GM18511 (cell line): ENCODE results near the gene STAT5A.
"Not testable (repeated sequence)": the region's sequence is repeated elsewhere in the genome, so short reads cannot be mapped to it uniquely, and the experiment has no call there.

Source experiments
- ATAC-seq: cut with Tn5 transposase; IDR thresholded peaks from one replicate; pipeline ENCODE4 v1.9.1; 2021; ENCODE audit warnings: mild to moderate bottlenecking, moderate library complexity; ENCODE audit not compliant: unreplicated experiment

STAT5A gene

DNA sequence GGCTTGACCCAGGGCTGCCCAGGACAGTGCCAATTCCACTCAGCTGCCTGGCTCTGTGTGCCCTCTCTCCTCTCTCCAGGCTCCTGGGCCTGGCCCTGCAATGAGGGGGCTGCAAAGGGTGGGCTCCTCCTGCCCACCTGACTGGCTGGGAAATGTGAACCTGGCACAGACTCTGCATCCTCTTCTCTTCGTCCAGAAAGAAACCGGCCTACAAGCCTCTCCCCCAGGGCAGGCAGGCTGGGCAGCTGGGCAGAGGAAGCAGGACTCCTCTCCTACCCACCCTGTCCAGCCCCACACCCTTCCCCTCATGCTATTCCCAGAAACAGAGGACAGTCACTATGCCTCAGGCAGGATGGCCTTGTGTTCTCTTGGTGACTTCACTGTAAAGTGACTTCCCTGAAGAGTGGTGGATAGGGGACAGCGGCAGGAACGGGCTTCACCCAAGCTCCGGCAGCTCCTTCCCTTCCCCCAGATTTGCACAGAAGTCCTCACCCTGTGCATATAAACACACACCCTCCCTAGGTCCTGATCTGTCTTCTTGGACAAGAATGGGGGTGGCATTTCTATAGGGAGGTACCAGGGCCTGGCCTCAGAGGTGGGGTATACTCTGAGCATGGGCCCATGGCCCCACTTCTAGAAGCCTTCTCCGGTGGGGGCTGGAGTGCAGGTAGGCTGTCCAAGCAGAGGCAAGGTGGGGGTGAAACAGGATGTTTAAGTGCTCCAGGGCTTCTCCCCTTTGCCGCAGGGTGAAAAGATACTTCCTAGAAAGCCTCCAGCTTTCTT, 4.9 kb upstream of the STAT5A start:
- no peak for ATAC-seq

DNA sequence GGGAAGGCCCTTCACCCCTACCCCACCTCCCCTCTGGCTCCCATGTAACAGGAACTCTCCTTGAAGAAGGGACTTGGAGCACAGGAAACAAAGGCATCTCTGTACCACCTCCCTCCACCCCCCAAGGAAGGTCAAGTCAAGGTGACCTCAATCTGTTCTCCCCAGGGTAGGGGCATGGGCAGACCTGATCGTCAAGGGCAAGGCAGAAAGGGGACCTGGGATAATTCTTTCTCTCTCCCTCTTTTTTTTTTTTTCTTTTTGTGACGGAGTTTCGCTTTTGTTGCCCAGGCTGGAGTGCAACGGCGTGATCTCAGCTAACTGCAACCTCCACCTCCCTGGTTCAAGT, 4.3 kb upstream of the STAT5A start:
- ATAC-seq, result no peak

DNA sequence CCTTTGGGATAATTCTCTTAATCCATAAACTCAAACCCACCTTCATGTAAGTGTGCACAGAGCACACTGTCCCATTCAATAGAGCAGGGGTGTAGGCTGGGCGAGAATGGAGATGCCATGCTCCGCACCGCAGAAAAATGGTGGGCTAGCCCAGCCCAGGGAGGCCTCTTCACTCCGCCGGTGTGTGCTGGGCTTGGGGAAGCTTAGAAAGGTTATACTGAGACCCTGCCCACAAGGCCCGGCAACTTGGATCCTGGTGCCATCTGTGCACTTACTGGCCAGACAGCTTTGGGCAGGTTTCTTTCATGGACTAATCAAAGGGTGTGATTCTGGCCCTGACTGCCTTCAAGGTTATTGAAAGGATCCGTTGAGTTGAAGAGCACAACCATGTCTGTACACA, 3.7 kb upstream of the STAT5A start:
- ATAC-seq, result no peak

DNA sequence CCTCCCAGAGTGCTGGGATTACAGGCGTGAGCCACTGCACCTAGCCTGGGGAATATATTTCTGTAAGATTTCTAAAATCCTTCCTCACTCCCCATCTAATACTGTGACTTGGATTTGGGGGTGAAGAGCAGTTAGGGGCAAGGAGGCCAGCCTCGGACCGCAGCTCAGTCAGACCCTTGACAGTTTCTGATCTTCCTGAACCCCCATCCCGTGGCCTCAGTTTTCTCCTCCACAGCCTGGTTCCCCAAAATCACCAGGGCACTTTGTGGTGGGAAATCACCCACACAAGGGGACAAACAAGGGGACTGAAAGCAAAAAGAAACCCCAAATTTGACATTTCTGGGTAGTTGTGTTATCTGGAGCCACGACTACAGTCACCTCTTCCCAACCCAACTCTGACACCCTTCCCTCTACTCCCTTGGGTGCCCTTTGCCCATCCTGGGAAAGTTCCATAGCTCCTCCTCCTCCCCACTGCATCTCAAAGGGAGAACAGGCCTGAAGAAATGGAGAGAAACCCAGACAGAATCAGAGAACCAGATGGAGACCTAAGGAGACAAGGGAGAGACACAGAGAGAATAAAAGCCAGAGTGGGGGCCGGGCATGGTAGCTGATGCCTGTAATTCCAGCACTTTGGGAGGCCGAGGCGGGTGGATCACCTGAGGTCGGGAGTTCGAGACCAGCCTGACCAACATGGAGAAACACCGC, 2.8 kb upstream of the STAT5A start:
- no peak for ATAC-seq

DNA sequence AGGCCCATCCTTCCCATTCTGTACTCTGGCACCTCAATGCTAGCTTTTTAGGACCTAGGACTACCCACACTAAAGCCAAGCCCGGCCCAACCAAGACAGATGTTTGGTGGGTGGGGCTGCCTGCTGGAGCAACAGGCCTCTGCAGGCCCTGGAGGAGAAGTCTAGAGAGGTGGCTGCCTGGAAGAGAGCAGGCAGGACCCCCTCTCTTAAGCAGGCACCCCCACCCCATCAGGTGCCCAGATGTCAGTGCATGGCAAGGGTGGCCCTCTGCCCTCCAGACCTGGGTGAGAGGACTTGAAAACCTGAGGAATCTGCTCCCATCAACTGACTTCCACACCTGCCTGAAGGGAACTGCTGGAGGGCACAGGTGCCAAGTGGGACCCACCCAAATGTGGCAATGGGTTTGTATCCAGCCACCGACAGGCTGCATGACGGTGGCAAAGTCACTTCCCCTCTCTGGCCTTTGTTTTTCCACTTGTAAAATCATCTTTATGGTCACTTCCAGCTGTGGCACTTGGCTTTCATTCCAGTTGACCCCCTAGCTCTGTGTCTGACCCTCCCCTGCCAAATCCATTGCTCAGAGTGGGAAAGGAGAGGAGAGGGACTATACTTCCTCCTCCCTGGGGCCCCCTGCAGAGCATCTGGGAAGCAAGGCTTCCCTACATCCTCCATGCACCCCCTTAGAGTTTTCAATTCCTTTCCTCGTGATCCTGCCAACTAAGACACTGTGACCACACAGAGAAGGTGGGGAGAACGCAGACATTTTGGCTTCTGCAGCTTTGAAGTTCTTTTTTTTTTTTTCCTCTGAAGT, 1.7 kb upstream of the STAT5A start:
- no peak for ATAC-seq

DNA sequence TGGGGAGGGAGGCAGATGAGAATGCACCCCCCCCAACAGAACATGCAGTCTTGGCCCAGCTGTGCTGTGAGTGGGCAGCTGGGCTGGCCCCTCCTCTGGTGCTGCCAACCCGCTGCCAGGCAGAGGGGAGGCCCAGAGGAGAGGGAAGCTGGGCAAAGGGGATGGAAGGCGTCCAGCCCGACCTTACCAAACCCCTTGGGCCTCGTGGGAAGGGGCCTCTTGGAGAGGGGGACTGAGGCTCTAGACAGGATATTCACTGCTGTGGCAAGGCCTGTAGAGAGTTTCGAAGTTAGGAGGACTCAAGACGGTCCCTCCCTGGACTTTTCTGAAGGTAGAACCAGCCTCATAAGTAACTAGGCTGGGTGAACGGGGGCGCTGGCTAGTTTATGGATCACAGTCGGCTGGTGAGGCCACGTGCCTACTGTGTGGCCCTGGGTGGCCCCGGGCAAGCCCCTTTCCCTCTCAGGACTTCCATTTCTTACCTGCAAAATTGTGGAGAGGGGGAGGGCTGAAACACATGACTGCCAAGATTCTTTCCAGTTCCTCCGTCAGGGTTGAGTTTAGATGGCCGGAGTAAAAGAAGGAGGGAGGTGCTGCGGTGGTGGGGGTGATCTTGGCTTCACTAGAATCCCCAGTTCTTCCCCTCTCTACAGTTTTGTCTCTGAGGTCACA, 857 bp upstream of the STAT5A start:
- no peak for ATAC-seq

DNA sequence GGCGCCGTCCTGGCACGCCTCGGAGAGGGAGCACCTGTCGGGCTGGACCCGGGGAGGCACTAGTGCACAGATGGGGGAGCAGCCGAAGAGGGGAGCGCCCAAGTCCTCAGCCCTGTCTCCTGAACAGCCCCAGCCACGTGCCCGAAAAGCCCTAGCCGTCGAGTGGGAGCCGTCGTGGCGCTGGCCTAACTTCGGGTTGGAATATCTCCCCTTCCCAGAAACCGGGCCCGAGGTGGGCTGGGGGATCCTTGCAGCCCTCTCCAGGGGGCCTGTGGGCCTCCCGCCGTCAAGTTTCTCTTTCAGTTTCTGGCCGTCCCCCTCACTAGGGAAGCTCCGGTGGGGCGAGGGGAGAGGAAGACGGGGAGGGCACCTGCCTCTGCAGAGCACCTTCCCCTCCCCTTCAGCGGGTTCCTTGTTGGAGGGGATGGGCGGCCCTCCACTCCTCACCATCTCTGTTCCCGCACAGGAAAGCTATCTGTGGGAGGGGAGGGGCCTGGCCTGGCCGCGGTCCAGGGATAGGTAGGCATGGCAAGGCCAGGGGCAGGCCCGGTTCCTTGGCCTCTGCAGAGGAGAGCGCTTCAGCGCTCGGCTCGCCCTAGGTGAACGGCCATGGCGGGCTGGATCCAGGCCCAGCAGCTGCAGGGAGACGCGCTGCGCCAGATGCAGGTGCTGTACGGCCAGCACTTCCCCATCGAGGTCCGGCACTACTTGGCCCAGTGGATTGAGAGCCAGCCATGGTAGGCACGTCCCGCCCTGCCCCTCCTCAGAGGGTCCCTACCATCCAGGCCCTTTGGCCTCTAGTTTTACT, 709 bp downstream of the STAT5A start:
- ATAC-seq, result peak; percentile 31

DNA sequence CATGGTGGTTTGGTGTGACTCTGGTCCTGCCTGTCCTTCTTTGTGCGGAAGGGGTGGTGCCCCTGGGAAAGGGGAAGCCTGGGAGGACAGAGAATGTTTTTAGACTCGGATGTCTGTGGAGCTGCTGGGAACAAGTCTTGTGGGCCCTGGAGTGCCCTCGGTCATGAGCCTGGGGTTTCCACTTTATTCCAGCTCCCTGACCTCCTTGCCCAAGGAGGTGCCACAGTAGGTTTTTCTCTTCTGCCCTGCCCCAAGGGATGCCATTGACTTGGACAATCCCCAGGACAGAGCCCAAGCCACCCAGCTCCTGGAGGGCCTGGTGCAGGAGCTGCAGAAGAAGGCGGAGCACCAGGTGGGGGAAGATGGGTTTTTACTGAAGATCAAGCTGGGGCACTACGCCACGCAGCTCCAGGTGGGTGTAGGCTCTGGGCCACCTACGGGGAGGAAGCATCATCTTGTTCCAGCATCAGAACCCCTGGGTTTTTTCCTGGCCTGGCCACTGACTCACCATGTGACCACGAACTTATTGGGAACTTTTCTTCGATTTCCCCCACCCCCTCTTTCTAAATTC, 1.4 kb downstream of the STAT5A start:
- ATAC-seq, result no peak

DNA sequence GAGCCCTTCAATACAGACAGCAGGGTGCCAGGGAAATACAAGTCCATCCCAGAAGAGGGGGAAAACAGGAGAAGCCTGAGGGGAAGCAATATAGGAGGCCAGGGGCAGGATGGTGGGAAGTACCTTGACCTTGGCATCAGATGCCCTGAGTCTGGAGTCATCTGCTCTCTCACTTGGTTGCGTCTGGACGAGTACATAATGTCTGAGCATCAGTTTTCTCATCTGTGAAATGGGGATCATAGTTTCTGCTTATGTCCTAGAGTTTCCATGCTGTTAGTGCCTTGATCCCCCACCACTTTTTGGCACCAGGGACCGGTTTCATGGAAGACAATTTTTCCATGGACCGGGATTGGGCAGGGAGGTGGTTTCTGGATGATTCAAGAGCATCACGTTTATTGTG, 2.3 kb downstream of the STAT5A start:
- ATAC-seq, result no peak

DNA sequence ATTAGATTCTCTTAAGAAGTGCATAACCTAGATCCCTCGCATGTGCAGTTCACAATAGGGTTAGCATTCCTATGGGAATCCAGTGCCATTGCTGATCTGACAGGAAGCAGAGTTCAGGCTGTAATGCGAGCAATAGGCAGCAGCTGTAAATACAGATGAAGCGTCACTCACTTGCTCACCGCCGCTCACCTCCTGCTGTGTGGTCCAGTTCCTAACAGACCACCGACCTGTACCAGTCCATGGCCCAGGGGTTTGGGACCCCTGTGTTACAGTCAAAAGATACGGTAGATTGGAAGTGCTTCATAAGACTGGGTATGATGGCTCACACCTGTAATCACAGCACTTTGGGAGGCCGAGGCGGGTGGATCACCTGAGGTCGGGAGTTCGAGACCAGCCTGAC, 2.8 kb downstream of the STAT5A start:
- no peak for ATAC-seq

DNA sequence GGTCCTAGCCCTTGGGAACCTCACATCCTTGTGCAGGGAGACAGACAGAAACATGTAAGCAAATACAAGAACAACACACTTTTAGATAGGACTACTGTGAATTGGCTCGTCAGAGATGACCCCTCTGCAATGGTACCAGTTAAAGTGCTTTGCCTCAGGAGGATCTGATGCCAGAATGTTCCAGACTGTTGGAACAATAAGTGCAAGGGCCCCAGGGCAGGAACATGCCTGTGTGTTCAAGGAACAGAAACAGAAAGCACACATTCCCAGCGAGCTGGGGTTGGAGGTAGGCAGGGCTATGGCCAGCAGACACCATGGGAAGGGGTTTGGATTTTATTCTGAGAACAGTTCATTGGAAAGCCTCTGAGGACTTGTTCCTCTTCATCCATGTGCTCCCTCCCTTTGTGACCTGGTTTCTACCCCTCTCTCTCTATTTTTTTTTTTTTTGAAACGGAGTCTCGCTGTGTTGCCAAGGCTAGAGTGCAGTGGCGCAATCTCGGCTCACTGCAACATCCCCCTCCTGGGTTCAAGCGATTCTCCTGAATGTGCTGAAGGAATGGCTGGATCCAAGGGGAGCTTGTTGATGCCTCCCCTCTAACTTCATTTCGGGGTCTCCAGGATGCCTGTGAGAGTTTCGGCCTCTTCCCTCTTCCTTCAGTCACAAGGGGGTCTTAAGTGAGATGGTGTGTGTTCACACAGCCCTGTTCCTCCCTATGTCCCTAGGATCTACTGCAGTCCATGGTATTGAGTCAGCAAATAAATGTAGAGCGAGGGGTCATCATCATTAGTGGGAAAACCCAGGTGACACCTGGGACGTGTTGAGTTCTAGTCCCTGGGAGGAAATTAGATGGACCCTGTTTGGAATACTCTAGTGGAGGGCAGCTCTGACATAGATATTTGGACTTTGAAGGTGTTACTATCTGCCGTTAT, 6.4 kb downstream of the STAT5A start:
- ATAC-seq, result no peak

DNA sequence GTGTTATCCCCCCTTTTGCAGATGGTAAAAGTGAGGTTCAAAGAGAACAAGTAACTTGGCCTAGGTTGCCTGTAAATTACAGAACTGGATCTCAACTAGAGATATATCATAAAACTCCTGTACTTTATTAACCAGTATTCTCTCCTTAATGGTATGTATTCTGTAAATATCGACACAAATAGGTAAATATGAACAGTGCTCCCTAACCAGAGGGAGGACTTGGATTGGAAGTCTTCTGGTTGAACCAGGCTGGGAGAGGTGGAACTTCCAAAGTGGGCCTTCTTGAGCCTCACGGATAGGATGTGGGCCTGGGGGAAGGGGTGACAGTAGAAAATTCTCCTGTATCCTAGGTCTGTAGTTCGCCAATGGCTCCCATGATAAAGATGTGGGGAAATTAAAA, 7.7 kb downstream of the STAT5A start:
- ATAC-seq, result no peak

DNA sequence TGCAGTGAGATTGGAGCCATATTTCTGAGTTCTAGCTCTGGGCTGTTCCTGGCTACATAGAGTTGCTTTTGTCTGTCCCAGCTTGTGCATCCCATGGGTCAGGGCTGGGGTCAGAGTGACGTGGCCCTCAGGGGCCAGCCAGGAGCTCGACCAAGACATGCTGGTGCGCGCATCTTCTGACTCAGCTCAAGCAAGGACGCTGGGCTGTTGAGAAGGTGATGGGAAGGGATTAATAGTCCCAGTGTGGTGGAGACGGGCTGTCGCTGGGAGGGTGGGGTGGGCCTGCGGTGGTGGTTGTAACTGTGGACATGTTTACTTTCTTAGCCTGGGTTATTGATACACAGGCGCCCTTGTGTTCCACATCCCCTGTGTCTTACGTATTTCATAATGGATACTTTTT, 9.5 kb downstream of the STAT5A start:
- not testable (repeated sequence) for ATAC-seq

DNA sequence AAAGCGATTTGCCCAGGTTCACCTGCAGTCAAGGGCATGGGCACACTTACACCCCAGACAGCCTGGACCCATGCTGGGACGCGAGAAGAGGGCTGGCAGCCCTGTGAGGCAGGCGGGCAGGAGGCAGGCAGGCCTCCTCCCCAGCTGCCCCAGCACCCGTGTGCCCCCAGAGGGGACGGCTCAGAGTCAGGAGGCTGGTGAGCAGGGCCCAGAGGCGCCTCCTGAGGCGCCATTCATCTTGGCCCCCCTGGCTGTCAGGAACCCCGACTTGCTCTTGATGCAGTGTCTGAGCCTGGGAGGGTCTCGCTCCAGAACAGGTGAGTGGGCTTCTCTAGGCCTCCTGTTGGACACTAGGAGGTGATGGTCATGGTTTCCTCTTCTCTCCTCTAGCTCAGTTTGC, 11.1 kb downstream of the STAT5A start:
- not testable (repeated sequence) for ATAC-seq

DNA sequence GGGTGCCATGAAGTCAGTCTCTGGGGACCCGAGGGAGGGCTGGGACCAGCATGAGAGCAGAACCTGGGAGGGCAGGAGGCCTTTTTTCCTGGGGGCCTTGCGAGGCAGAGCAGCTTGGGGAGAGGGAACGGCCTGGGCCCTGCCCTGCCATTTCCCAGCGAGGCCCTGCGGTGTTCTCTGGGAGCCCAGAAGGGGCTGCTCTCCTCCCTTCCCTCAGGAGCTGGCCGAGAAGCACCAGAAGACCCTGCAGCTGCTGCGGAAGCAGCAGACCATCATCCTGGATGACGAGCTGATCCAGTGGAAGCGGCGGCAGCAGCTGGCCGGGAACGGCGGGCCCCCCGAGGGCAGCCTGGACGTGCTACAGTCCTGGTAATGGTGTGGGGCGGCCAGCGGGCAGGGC, 11.6 kb downstream of the STAT5A start:
- not testable (repeated sequence) for ATAC-seq

DNA sequence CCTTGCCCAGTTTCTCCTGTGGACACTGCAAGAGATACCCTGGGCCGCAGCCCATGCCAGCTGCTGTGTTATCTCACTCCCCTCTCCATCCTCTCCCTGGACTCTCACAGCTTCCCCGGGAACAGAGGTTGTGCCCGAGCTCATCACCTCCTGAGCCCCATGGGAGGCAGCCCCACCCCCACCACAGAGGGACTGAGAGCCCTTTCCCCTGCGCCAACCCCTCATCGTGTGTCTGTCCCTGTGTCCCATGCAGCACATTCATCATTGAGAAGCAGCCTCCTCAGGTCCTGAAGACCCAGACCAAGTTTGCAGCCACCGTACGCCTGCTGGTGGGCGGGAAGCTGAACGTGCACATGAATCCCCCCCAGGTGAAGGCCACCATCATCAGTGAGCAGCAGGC, 12.7 kb downstream of the STAT5A start:
- ATAC-seq, result no peak

DNA sequence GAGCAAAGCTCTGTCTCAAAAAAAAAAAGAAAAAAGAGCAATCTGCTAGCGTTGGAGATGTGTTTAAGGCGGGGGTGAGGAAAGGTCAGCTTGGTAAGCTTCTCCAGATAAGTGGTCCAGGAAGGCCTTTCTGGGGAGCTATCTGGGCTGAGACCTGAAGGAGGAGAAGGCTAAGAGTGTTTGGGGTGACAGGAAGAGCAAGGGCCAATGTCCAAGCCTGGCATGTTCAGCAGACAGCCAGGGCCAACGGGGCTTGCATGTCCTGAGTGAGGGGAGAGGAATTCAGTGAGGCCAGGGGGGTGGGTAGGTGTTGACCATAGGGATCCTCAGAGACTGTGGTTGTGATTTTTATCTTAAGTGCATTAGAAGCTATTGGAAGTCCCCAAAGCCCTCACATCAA, 15.4 kb downstream of the STAT5A start:
- ATAC-seq, result no peak

DNA sequence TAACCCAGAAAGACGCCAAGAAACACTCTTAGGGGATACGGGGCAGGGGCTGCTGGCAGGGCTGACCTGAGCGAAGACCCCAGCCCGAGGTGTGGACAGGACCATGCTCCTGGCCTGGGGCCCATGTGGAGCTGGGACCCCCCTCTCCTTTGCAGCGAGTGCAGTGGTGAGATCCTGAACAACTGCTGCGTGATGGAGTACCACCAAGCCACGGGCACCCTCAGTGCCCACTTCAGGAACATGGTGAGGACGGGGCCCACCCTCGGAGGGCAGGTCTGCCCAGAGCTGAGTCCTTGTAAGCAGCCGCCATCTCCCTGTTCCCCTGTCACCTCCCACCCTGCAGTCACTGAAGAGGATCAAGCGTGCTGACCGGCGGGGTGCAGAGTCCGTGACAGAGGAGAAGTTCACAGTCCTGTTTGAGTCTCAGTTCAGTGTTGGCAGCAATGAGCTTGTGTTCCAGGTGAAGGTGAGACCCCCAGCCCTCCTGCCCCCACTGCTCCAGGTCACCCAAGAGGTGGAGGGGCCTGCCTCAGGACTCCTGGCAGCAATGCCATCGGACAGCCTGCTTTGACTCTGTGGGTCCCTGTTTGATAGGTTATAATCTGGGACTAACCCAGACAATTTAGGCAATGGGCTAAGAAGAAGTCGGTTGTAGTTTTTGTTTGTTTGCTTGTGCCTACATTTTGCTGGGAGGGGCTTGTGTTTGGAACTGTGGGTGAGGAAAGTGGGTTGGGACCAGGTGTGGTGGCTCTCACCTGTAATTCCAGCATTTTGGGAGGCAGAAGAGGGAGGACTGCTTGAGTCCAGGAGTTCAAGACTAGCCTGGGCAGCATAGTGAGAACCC, 16.1 kb downstream of the STAT5A start:
- no peak for ATAC-seq
